Skeletal muscle tissue (tissue), 4 donors: ENCODE data around the gene KCNA10. TPM values are rescaled to one million over a fixed set of nuclear protein-coding genes. Genes with fewer than 3 reads are reported as not detected.

Experiments used
- H3K27ac ChIP-seq: one replicate; pipeline ENCODE4 v1.7.0; 2013; ENCODE audit warnings: mild to moderate bottlenecking, low read depth, low read length, inconsistent platforms
- H3K27me3 ChIP-seq, 3 donors: one replicate each; pipeline ENCODE4 v1.7.0; 2013; ENCODE audit warnings: low read length in 3 of 3; ENCODE audit not compliant: control insufficient read depth in 3 of 3, insufficient read depth in 3 of 3
- H3K36me3 ChIP-seq, 3 donors: one replicate each; pipeline ENCODE4 v1.7.0; 2013; ENCODE audit warnings: low read length in 3 of 3; ENCODE audit not compliant: control insufficient read depth in 3 of 3, insufficient read depth in 3 of 3
- H3K4me1 ChIP-seq, 3 donors: one replicate each; pipeline ENCODE4 v1.7.0; 2013; ENCODE audit warnings: low read length in 3 of 3, mild to moderate bottlenecking in 3 of 3; ENCODE audit not compliant: control insufficient read depth in 3 of 3, insufficient read depth in 3 of 3
- H3K4me3 ChIP-seq, 3 donors: one replicate each; pipeline ENCODE4 v1.7.0; 2013; ENCODE audit warnings: low read length in 3 of 3
- H3K9ac ChIP-seq, 3 donors: one replicate each; pipeline ENCODE4 v1.7.0; 2013; ENCODE audit warnings: low read length in 3 of 3, mild to moderate bottlenecking in 3 of 3, moderate library complexity in 2 of 3, low read depth in 1 of 3
- H3K9me3 ChIP-seq, 3 donors: one replicate each; pipeline ENCODE4 v1.7.0; 2013; ENCODE audit warnings: low read length in 3 of 3; ENCODE audit not compliant: control insufficient read depth in 3 of 3
- total RNA-seq: library from RNA; depleted of rRNA; stranded (reverse); fragments of >200 nt; gene quantifications from one replicate; pipeline ENCODE4 v1.2.3, GENCODE V29; 2014
- donor health status: Osteomylitis.

KCNA10 gene
- total RNA-seq, 1 donor from 2014 or later = 0.52 TPM

GRCh38 chr1:110484801-110485200 is 34.2 kb downstream of the KCNA10 start:
- H3K27me3 ChIP-seq = peaks cover 0 to 16% (median 7%) of the 10 kb centered on the region in 3 donors
- no peaks in the 10 kb centered on the region for H3K9me3 ChIP-seq
- no peaks in the 10 kb centered on the region for H3K36me3 ChIP-seq
- no peak overlapping the region for H3K9ac ChIP-seq
- no peak overlapping the region for H3K27ac ChIP-seq
- no peak overlapping the region for H3K4me3 ChIP-seq
- H3K4me1 ChIP-seq = no peaks in the 10 kb centered on the region

- H3K4me1 ChIP-seq = no peaks in the 10 kb centered on the region
These were observed 35.7 kb downstream of the KCNA10 start for GRCh38 chr1:110483308-110483685.

GRCh38 chr1:110482662-110483307 is 36.2 kb downstream of the KCNA10 start:
- no peak overlapping the region for H3K4me3 ChIP-seq
- H3K36me3 ChIP-seq = no peaks in the 10 kb centered on the region
- H3K27ac ChIP-seq = no peak overlapping the region
- no peaks in the 10 kb centered on the region for H3K4me1 ChIP-seq
- H3K9ac ChIP-seq = no peak overlapping the region
- H3K27me3 ChIP-seq = peaks cover 0 to 18% (median 7%) of the 10 kb centered on the region in 3 donors
- H3K9me3 ChIP-seq = no peaks in the 10 kb centered on the region

More at GRCh38 chr1:110483308-110483685, 35.7 kb downstream of the KCNA10 start:
- no peaks in the 10 kb centered on the region for H3K9me3 ChIP-seq
- H3K27me3 ChIP-seq = peaks cover 0 to 18% (median 7%) of the 10 kb centered on the region in 3 donors
- H3K27ac ChIP-seq = no peak overlapping the region
- H3K4me3 ChIP-seq = no peak overlapping the region
- no peak overlapping the region for H3K9ac ChIP-seq
- no peaks in the 10 kb centered on the region for H3K36me3 ChIP-seq

GRCh38 chr1:110481968-110482623 is 36.9 kb downstream of the KCNA10 start:
- Histone ChIP-seq H3K9me3 (no peaks in the 10 kb centered on the region), H3K9ac (no peak overlapping the region), H3K4me1 (no peaks in the 10 kb centered on the region), H3K36me3 (no peaks in the 10 kb centered on the region), H3K27ac (no peak overlapping the region), H3K4me3 (no peak overlapping the region), H3K27me3 (peaks cover 0 to 18% (median 7%) of the 10 kb centered on the region in 3 donors)

- H3K4me3 ChIP-seq = no peak overlapping the region
- H3K27ac ChIP-seq = no peak overlapping the region
- peaks cover 0 to 2% (median 0%) of the 10 kb centered on the region in 3 donors for H3K4me1 ChIP-seq
- H3K36me3 ChIP-seq = no peaks in the 10 kb centered on the region
- H3K9ac ChIP-seq = no peak overlapping the region
- peaks cover 0 to 18% (median 7%) of the 10 kb centered on the region in 3 donors for H3K27me3 ChIP-seq
- H3K9me3 ChIP-seq = no peaks in the 10 kb centered on the region
These were observed 38.4 kb downstream of the KCNA10 start for GRCh38 chr1:110480356-110481096.

GRCh38 chr1:110478886-110479285 is 40.1 kb downstream of the KCNA10 start:
- Histone ChIP-seq H3K36me3 (no peaks in the 10 kb centered on the region), H3K9me3 (no peaks in the 10 kb centered on the region), H3K4me3 (no peak overlapping the region), H3K27me3 (peaks cover 0 to 18% (median 7%) of the 10 kb centered on the region in 3 donors), H3K9ac (no peak overlapping the region), H3K27ac (no peak overlapping the region), H3K4me1 (peaks cover 0 to 2% (median 0%) of the 10 kb centered on the region in 3 donors)

GRCh38 chr1:110477967-110478640 is 40.9 kb downstream of the KCNA10 start:
- H3K27ac ChIP-seq = no peak overlapping the region
- no peak overlapping the region for H3K9ac ChIP-seq
- no peaks in the 10 kb centered on the region for H3K36me3 ChIP-seq
- peaks cover 0 to 10% (median 4%) of the 10 kb centered on the region in 3 donors for H3K27me3 ChIP-seq
- H3K4me1 ChIP-seq = peaks cover 0 to 2% (median 0%) of the 10 kb centered on the region in 3 donors
- no peak overlapping the region for H3K4me3 ChIP-seq
- no peaks in the 10 kb centered on the region for H3K9me3 ChIP-seq

GRCh38 chr1:110477445-110477957 is 41.5 kb downstream of the KCNA10 start:
- Histone ChIP-seq H3K27ac (no peak overlapping the region), H3K36me3 (no peaks in the 10 kb centered on the region), H3K4me3 (no peak overlapping the region), H3K9me3 (no peaks in the 10 kb centered on the region), H3K9ac (no peak overlapping the region), H3K27me3 (peaks cover 0 to 4% (median 3%) of the 10 kb centered on the region in 3 donors), H3K4me1 (peaks cover 0 to 2% (median 0%) of the 10 kb centered on the region in 3 donors)

GRCh38 chr1:110477041-110477440 is 41.9 kb downstream of the KCNA10 start:
- Histone ChIP-seq H3K4me1 (peaks cover 0 to 2% (median 0%) of the 10 kb centered on the region in 3 donors), H3K27me3 (peaks cover 0 to 4% (median 3%) of the 10 kb centered on the region in 3 donors), H3K9ac (no peak overlapping the region), H3K4me3 (no peak overlapping the region), H3K36me3 (no peaks in the 10 kb centered on the region), H3K27ac (no peak overlapping the region), H3K9me3 (no peaks in the 10 kb centered on the region)
